ENCODE data around the gene RCOR2. TPM values are rescaled to one million over a fixed set of nuclear protein-coding genes. Genes with fewer than 3 reads are reported as not detected.

Gene RCOR2
- total and polyA plus RNA-seq, 2 experiments from 2014 or later = 5.5 to 66.9 TPM

DNA sequence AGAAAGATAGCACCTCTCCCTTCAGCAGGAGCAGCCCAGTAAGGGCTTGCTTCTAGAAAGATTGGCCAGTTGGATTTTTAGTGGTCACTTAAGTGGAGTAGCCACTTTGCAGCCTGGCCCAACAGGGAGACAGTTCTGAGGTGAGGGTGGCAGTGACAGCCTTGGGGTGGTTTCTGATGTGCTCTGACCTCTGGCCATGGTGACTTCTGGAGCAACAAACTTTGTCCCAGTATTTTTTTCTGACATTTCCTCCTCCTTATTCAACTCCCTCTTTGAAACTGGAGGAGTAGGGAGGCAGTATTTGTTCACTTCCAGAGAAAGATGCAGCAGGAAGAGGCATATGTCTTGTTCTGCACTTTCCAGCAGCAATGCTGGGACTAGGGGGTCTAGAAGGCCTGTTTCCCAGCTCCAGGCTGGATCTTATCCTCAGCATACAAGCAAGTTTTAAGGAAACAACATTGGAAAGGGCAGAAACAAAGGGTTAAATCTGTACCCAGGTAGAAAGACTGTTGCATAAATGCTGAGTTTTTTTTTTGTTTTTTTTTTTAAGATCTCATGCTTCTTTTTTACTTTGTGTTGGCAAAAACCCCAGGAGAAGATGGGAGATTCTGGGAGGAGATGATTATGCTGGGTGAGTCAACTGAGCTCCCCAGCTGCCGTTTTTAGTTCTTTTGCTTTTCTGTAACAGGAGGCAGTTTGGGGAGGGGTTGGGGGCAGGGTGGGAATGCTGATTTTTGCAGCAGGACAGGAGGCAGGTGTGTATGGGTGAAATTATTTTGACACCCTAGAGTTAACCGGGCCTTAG, 37.2 kb downstream of the RCOR2 start:
- Mint-ChIP-seq H3K4me3 (peak overlapping the region; percentile 20; the same call in 2 of the 3 replicates), H3K4me1 (peaks cover 67% of the 10 kb centered on the region)

More for the DNA sequence above, 37.2 kb downstream of the RCOR2 start:
- H3K4me3 ChIP-seq = no peak overlapping the region
- Mint-ChIP-seq H3K27me3 (ENCODE audit: insufficient read depth, low read depth, poor library complexity) (peaks cover 8% of the 10 kb centered on the region), H3K27ac (peak overlapping the region; percentile 60), H3K36me3 (ENCODE audit: low read depth) (peaks cover 9% of the 10 kb centered on the region; the same call in 2 of the 3 replicates), H3K9me3 (no peaks in the 10 kb centered on the region; the same call in 2 of the 3 replicates)
- no peak for DNase-seq (ENCODE audit: low spot score)
- H3K27me3 ChIP-seq (ENCODE audit: insufficient read depth) = no peaks in the 10 kb centered on the region
- peak overlapping the region; percentile 77; the same call in 1 of the 2 replicates for H3K27ac ChIP-seq (ENCODE audit: low read depth)
- peak overlapping the region; percentile 71 for H3K4me2 ChIP-seq
- H3K4me1 ChIP-seq (ENCODE audit: insufficient read depth) = peaks cover 37% of the 10 kb centered on the region
- H3K79me2 ChIP-seq (replicated peaks; ENCODE audit: insufficient read depth) = peaks cover 95% of the 10 kb centered on the region
- H4K20me1 ChIP-seq (replicated peaks; ENCODE audit: insufficient read depth) = peaks cover 61% of the 10 kb centered on the region
- no peak for TF ChIP-seq POLR2AphosphoS5 (IDR thresholded peaks at IDR 0.05; ENCODE audit: low read depth)
- TF ChIP-seq JUNB (IDR thresholded peaks at IDR 0.05; ENCODE audit: unreplicated experiment) = no peak
- TF ChIP-seq STAT1 (IDR thresholded peaks at IDR 0.05; ENCODE audit: unreplicated experiment) = no peak
- TF ChIP-seq, protein P1, sequence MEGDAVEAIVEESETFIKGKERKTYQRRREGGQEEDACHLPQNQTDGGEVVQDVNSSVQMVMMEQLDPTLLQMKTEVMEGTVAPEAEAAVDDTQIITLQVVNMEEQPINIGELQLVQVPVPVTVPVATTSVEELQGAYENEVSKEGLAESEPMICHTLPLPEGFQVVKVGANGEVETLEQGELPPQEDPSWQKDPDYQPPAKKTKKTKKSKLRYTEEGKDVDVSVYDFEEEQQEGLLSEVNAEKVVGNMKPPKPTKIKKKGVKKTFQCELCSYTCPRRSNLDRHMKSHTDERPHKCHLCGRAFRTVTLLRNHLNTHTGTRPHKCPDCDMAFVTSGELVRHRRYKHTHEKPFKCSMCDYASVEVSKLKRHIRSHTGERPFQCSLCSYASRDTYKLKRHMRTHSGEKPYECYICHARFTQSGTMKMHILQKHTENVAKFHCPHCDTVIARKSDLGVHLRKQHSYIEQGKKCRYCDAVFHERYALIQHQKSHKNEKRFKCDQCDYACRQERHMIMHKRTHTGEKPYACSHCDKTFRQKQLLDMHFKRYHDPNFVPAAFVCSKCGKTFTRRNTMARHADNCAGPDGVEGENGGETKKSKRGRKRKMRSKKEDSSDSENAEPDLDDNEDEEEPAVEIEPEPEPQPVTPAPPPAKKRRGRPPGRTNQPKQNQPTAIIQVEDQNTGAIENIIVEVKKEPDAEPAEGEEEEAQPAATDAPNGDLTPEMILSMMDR (conservative IDR thresholded peaks at IDR 0.05; ENCODE audit: low read depth in 2 of 2) = no peak
- TF ChIP-seq, protein P2, sequence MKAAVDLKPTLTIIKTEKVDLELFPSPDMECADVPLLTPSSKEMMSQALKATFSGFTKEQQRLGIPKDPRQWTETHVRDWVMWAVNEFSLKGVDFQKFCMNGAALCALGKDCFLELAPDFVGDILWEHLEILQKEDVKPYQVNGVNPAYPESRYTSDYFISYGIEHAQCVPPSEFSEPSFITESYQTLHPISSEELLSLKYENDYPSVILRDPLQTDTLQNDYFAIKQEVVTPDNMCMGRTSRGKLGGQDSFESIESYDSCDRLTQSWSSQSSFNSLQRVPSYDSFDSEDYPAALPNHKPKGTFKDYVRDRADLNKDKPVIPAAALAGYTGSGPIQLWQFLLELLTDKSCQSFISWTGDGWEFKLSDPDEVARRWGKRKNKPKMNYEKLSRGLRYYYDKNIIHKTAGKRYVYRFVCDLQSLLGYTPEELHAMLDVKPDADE (IDR thresholded peaks at IDR 0.05) = no peak
- TF ChIP-seq, protein P3, sequence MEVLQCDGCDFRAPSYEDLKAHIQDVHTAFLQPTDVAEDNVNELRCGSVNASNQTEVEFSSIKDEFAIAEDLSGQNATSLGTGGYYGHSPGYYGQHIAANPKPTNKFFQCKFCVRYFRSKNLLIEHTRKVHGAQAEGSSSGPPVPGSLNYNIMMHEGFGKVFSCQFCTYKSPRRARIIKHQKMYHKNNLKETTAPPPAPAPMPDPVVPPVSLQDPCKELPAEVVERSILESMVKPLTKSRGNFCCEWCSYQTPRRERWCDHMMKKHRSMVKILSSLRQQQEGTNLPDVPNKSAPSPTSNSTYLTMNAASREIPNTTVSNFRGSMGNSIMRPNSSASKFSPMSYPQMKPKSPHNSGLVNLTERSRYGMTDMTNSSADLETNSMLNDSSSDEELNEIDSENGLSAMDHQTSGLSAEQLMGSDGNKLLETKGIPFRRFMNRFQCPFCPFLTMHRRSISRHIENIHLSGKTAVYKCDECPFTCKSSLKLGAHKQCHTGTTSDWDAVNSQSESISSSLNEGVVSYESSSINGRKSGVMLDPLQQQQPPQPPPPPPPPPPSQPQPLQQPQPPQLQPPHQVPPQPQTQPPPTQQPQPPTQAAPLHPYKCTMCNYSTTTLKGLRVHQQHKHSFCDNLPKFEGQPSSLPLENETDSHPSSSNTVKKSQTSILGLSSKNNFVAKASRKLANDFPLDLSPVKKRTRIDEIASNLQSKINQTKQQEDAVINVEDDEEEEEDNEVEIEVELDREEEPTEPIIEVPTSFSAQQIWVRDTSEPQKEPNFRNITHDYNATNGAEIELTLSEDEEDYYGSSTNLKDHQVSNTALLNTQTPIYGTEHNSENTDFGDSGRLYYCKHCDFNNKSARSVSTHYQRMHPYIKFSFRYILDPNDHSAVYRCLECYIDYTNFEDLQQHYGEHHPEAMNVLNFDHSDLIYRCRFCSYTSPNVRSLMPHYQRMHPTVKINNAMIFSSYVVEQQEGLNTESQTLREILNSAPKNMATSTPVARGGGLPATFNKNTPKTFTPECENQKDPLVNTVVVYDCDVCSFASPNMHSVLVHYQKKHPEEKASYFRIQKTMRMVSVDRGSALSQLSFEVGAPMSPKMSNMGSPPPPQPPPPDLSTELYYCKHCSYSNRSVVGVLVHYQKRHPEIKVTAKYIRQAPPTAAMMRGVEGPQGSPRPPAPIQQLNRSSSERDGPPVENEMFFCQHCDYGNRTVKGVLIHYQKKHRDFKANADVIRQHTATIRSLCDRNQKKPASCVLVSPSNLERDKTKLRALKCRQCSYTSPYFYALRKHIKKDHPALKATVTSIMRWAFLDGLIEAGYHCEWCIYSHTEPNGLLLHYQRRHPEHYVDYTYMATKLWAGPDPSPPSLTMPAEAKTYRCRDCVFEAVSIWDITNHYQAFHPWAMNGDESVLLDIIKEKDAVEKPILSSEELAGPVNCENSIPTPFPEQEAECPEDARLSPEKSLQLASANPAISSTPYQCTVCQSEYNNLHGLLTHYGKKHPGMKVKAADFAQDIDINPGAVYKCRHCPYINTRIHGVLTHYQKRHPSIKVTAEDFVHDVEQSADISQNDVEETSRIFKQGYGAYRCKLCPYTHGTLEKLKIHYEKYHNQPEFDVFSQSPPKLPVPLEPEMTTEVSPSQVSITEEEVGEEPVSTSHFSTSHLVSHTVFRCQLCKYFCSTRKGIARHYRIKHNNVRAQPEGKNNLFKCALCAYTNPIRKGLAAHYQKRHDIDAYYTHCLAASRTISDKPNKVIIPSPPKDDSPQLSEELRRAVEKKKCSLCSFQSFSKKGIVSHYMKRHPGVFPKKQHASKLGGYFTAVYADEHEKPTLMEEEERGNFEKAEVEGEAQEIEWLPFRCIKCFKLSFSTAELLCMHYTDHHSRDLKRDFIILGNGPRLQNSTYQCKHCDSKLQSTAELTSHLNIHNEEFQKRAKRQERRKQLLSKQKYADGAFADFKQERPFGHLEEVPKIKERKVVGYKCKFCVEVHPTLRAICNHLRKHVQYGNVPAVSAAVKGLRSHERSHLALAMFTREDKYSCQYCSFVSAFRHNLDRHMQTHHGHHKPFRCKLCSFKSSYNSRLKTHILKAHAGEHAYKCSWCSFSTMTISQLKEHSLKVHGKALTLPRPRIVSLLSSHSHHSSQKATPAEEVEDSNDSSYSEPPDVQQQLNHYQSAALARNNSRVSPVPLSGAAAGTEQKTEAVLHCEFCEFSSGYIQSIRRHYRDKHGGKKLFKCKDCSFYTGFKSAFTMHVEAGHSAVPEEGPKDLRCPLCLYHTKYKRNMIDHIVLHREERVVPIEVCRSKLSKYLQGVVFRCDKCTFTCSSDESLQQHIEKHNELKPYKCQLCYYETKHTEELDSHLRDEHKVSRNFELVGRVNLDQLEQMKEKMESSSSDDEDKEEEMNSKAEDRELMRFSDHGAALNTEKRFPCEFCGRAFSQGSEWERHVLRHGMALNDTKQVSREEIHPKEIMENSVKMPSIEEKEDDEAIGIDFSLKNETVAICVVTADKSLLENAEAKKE (CRISPR knock-in tag; IDR thresholded peaks at IDR 0.05) = no peak
- no peak for TF ChIP-seq NANOG (IDR thresholded peaks at IDR 0.05; ENCODE audit: borderline replicate concordance)
- no peak for TF ChIP-seq ZNF114 (CRISPR knock-in tag; IDR thresholded peaks at IDR 0.05)
- TF ChIP-seq CREB1 (CRISPR knock-in tag; IDR thresholded peaks at IDR 0.05; ENCODE audit: low read depth) = no peak
- no peak for TF ChIP-seq EZH2phosphoT487 (IDR thresholded peaks at IDR 0.05; ENCODE audit: unreplicated experiment)
- TF ChIP-seq ZNF331 (CRISPR knock-in tag; IDR thresholded peaks at IDR 0.05; ENCODE audit: low read depth) = no peak
- TF ChIP-seq, protein P4, sequence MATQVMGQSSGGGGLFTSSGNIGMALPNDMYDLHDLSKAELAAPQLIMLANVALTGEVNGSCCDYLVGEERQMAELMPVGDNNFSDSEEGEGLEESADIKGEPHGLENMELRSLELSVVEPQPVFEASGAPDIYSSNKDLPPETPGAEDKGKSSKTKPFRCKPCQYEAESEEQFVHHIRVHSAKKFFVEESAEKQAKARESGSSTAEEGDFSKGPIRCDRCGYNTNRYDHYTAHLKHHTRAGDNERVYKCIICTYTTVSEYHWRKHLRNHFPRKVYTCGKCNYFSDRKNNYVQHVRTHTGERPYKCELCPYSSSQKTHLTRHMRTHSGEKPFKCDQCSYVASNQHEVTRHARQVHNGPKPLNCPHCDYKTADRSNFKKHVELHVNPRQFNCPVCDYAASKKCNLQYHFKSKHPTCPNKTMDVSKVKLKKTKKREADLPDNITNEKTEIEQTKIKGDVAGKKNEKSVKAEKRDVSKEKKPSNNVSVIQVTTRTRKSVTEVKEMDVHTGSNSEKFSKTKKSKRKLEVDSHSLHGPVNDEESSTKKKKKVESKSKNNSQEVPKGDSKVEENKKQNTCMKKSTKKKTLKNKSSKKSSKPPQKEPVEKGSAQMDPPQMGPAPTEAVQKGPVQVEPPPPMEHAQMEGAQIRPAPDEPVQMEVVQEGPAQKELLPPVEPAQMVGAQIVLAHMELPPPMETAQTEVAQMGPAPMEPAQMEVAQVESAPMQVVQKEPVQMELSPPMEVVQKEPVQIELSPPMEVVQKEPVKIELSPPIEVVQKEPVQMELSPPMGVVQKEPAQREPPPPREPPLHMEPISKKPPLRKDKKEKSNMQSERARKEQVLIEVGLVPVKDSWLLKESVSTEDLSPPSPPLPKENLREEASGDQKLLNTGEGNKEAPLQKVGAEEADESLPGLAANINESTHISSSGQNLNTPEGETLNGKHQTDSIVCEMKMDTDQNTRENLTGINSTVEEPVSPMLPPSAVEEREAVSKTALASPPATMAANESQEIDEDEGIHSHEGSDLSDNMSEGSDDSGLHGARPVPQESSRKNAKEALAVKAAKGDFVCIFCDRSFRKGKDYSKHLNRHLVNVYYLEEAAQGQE (IDR thresholded peaks at IDR 0.05; ENCODE audit: unreplicated experiment) = no peak
- TF ChIP-seq EZH2 (IDR thresholded peaks at IDR 0.05; ENCODE audit: low read depth, unreplicated experiment) = no peak
- no peak overlapping the region for H2AFZ ChIP-seq
- no peak for ATAC-seq
- H3K36me3 ChIP-seq (ENCODE audit: insufficient read depth) = no peaks in the 10 kb centered on the region
- peaks cover 16% of the 10 kb centered on the region for H3F3A ChIP-seq (replicated peaks; ENCODE audit: low read depth)
- H3K9me2 ChIP-seq (ENCODE audit: insufficient read depth) = no peaks in the 10 kb centered on the region

All from GM23338 (cell line).